ENCODE results near the gene LIN37. TPM values are rescaled to one million over a fixed set of nuclear protein-coding genes. Genes with fewer than 3 reads are reported as not detected.
A peak's percentile ranks its signal among the peaks of the same experiment; 100 is the strongest.

The LIN37 gene
- total and polyA plus RNA-seq, 2 donors (not counting 3 experiments of a cell fraction or from before 2014, with no cell fraction given) = 11.3 to 21.4 TPM

DNA sequence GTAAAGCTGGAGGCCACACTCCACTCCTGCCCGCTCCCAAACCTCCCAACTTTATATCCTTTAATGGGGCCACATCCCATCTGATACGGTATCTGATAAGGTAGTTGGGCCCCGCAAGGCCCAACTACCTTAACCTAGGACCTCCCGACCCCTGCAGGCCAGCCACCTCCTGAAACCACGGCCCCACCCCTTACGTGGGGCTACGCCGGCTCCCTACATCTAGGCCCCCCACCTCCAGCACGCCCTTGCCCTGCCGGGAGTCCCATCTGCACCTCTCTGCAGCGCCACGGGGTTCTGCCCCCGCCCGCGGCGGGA lies 8.3 kb upstream of the LIN37 start:
- peak overlapping the region; percentile 57 for H3K9ac ChIP-seq (replicated peaks; ENCODE audit: extremely low read depth, insufficient read depth, low read length)
- H3K9me3 ChIP-seq (replicated peaks; ENCODE audit: control insufficient read depth, insufficient read depth, low read length) = no peaks in the 10 kb centered on the region
- peak overlapping the region; percentile 85 for H3K4me2 ChIP-seq (ENCODE audit: insufficient read depth, low read length)
- POLR2A ChIA-PET = interaction anchor here (1.0 kb wide), 1 partner anchor 17 kb away, joined by 3 read pairs; no protein-coding TSS in a partner anchor
- TF ChIP-seq GATA2 (IDR thresholded peaks at IDR 0.05; ENCODE audit: insufficient read depth, insufficient read length, low read depth, low read length) (no peak), EZH2 (IDR thresholded peaks at IDR 0.05; ENCODE audit: borderline replicate concordance, low read depth, low read length, severe bottlenecking) (no peak), MYC (IDR thresholded peaks at IDR 0.05; ENCODE audit: low read depth, low read length) (no peak), POLR2AphosphoS5 (IDR thresholded peaks at IDR 0.05; ENCODE audit: insufficient read depth, low read depth, low read length) (no peak), POLR2A (IDR thresholded peaks at IDR 0.05; ENCODE audit: low read depth, low read length) (no peak), JUN (IDR thresholded peaks at IDR 0.05; ENCODE audit: borderline replicate concordance, insufficient read depth, insufficient read length, low read depth) (no peak), CTCF (IDR thresholded peaks at IDR 0.05; ENCODE audit: extremely low read depth in 1 of 2, insufficient read depth in 1 of 2, low read depth in 1 of 2, low read length in 2 of 2) (no peak), FOS (IDR thresholded peaks at IDR 0.05; ENCODE audit: borderline replicate concordance, insufficient read depth, low read length) (no peak), MAX (IDR thresholded peaks at IDR 0.05; ENCODE audit: insufficient read depth, insufficient read length) (no peak)
- H3K27ac ChIP-seq (ENCODE audit: insufficient read depth, low read depth, low read length) = peak overlapping the region; percentile 7
- no peaks in the 10 kb centered on the region for H3K9me1 ChIP-seq (replicated peaks; ENCODE audit: control insufficient read depth, extremely low read depth, insufficient read depth, low read length)
- peaks cover 5 to 27% of the 10 kb centered on the region in 2 experiments for H3K36me3 ChIP-seq (ENCODE audit: control insufficient read depth in 2 of 2, extremely low read depth in 1 of 2, insufficient read depth in 2 of 2, low read length in 2 of 2)
- H3K4me3 ChIP-seq (replicated peaks in 1 of 3; ENCODE audit: insufficient read depth in 1 of 3, low read depth in 1 of 3, low read length in 3 of 3) = peak overlapping the region; percentile 50 to 78 (median 62)
- CTCF ChIA-PET = interaction anchor here (0.8 to 1.6 kb wide), 6 partner anchors 8 to 191 kb away, joined by 3 to 5 read pairs (median 3); partner anchors contain the start of gene LIN37
- H2AFZ ChIP-seq (ENCODE audit: low read depth, low read length) = peak overlapping the region; percentile 83
- FAIRE-seq = no peak
- BruUV-seq (replicated peaks) = no TSS peak
- intact Hi-C loops (cut with micrococcal nuclease) = loop anchor here (1.0 kb wide), 2 partner anchors 23 to 46 kb away; no protein-coding TSS in a partner anchor
- H3K79me2 ChIP-seq (ENCODE audit: control insufficient read depth, insufficient read depth, low read length) = no peaks in the 10 kb centered on the region
- no peaks in the 10 kb centered on the region for H4K20me1 ChIP-seq (replicated peaks; ENCODE audit: control insufficient read depth, extremely low read depth, insufficient read depth, low read length)
- DNase-seq (ENCODE audit: low read depth, low spot score) = no peak
- H3K27me3 ChIP-seq (ENCODE audit: control insufficient read depth in 2 of 2, insufficient read depth in 2 of 2, low read length in 2 of 2) = no peaks in the 10 kb centered on the region
- peaks cover 14% of the 10 kb centered on the region for H3K4me1 ChIP-seq (ENCODE audit: control insufficient read depth, extremely low read depth, insufficient read depth, low read length)
- dilution Hi-C loops (cut with MboI; ENCODE audit: extremely low pct_ligation_motif_present, low sequenced_read_pairs) = no loop called here

Data from endothelial cell of umbilical vein (primary cell).